ENCODE data around the gene ABCC11. TPM values are rescaled to one million over a fixed set of nuclear protein-coding genes. Genes with fewer than 3 reads are reported as not detected.

Gene ABCC11
- total RNA-seq, 1 experiment from 2014 or later = not detected

DNA sequence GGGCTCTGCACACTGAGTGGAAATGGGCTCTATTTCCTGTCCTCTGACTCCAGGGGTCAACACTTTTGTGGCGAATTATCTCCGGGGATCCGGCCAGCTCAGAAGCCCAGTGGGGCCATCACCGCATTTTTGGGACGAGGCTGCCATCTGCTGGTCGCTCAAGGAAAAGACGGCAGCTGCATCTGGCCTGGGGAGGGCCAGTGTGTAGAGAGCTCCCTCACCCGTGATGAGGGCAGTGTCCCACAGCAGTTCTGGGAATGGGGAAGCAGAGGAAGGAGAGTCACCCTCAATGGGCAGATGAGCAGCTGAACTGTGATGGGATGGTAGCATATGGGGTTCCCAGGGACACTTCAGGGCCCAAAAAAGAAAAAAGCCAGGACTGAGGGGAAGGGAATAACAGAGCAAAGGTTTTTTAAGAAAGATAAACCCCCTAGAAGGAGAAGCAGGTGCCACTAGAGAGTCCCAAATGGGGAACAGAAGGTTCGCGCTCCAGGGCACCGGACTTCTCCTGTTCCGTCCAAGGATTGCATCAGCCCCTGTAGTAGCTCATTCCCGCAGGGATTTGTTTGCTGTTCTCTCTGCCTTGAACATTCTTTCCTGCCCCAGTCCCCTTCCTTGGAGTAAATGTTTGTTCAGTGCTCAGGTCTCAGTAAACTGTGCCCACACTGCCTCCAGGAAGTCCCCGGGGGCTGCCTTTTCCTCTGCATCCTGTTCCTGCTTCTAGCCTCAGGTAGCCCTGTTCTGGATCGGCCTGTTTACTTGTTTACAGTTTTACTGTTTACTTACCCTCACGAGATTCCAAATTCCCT is 82.2 kb downstream of the ABCC11 start:
- DNase-seq (ENCODE audit: low read depth) = peak; percentile 76

- no peak for DNase-seq (ENCODE audit: low read depth)
Measured at GRCh38 chr16:48162839-48163410, 84.4 kb downstream of the ABCC11 start.

- DNase-seq (ENCODE audit: low read depth) = no peak
Measured at GRCh38 chr16:48161906-48162305, 85.4 kb downstream of the ABCC11 start.

DNA sequence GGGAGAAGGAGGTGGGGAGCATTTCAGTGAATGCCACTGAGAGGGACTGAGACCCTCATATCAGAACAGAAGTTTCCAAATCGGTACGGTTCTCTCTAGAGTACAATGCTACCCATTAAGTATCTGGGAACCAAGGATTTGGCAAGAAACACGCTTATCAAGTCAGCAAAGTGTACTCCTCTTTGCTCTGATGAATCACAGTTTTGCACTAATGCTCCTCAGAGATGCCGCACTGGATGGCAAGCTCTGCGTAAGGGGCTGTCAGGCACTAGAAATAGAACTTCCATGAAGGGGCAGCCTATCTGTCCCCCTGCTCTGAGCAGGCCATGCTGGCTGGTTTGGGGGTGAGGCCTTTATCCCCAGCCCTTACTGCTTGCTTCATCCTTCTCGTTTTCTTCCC is 86.8 kb downstream of the ABCC11 start:
- DNase-seq (ENCODE audit: low read depth) = peak; percentile 27

- DNase-seq (ENCODE audit: low read depth) = peak; percentile 99
Measured at GRCh38 chr16:48158296-48158695, 89.0 kb downstream of the ABCC11 start.

- DNase-seq (ENCODE audit: low read depth) = no peak
Measured at GRCh38 chr16:48157794-48158193, 89.5 kb downstream of the ABCC11 start.

DNA sequence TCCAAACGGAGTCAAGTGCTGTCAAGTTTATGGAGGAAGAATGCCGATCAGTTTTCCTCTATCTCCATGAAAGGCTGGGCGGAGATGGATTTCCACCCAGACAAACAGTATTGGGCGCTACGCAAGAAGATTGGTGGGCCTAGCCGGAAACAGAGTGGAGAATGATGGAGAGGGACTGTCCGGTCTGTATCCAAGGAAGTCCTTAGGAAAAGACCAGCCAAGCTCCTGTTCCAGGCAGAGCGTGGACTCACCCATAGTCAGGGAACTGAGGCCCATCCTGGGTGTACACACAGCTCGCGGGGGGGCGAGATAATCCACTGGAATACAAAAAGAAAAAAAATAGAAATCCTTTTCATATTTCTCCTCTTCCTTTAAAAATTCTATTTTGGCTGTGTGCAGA is 90.0 kb downstream of the ABCC11 start:
- DNase-seq (ENCODE audit: low read depth) = no peak

- peak; percentile 81 for DNase-seq (ENCODE audit: low read depth)
Measured at GRCh38 chr16:48156790-48157209, 90.5 kb downstream of the ABCC11 start.

DNA sequence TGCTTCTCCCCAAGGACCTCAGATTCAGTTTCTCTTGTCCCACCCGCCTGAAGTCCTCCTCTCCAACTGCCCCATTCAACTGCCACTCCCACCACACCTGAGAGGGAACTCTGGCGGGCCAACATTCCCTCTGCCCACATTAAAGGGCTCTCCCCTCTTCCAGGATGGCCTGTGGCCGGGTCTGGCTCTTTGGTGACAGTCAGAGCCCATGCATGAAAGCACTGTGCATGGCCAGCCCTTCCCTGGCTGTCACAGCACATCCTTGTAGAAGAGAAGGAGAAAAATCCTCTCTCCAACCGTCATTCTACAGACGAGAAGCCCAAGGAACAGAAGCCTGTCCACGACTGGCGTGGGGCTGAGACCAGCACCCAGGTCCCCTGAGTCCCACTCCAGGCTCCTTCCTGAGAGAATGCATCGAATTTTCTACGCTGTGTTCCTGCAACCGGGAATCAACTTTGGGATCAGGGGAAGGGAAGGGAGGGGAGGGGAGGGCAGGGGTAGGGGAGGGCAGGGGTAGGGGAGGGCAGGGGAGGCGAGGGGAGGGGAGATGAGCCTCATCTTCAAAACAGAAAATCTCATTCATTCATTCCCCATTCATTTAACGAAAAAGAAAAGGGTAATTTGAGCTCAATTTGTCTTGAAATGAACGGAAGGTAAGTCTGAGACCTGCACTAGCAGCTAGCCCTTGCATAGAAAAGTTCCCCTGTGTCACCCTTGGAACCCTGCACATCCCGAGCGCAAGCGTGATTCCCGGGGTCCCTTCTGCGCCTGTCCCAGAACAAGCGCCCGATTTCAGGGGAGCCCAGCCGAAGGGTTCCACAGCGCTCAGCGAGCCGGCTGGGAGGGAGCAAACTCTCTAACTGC is 91.2 kb downstream of the ABCC11 start, which contains the start of gene ABCC12:
ABCC12 (minus strand) TSS at position 68 of the 864 bp plus-strand sequence. CDS start 9,569 bp downstream, outside the sequence.
- no peak for DNase-seq (ENCODE audit: low read depth)

DNA sequence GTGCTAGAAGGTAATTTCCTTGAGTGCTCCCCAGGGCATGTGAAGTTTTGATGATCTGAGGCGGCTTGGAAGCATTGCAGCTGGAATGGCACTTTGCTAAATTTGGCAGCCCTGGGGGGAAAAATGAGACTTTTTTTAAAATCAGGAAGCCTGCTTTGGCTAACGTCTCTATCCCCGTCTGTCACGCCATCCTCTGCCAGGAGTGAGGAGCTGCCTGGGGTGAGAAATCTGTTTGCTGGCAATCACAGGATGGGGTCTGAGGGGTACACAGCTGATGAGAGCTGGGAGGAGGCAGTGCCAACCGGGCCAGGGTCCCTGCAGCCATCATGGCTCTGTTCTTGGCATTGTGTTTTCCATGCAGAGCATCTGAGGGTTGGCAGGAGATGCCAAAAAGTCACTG is 93.6 kb downstream of the ABCC11 start:
- peak; percentile 45 for DNase-seq (ENCODE audit: low read depth)

GRCh38 chr16:48152226-48152625 is 95.1 kb downstream of the ABCC11 start:
- no peak for DNase-seq (ENCODE audit: low read depth)

- no peak for DNase-seq (ENCODE audit: low read depth)
Measured at GRCh38 chr16:48150707-48151106, 96.6 kb downstream of the ABCC11 start.

DNA sequence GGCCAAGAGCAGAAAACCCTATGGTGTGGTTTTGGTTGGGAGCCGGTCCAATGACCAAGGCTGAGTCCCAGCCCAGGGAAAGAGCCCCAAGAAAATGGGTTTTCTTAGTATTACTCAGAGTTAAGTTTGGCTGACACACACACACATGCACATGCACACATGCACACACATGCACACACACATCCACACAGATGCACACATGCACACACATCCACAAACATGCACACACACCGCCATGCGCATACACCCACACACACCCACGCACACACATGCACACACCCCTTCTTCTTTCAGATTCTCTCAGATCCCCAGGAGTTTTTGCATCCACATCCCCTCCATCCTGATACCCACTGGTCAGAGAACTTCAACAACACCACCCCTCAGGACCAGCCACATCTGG is 100.6 kb downstream of the ABCC11 start:
- DNase-seq (ENCODE audit: low read depth) = no peak

GRCh38 chr16:48146131-48146530 is 101.2 kb downstream of the ABCC11 start:
- DNase-seq (ENCODE audit: low read depth) = no peak

DNA sequence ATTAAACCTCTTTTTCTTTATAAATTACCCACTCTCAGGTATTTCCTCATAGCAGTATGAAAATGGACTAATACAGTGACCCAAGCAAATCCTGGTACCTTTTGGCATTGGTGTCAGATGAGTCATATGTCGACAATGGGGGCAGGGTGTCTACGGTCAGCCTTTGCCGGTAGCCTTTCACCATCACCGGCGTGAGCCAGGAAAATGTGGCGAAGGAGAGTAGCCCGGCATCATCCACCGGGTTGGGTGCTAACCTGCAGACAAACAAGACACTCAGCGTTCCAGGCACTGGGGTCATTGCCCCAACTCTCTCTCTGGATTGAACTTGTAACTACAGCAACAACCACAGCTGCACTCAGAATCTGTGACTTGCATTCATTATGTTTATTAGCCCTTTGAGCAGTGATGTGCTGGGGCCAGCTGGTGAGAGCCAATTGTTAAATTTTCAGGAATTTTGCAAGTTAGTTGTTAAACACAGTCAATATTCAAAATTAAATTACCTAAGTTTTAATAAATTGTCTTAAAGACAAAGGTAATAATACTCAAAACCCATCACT is 103.4 kb downstream of the ABCC11 start:
- peak; percentile 71 for DNase-seq (ENCODE audit: low read depth)

- no peak for DNase-seq (ENCODE audit: low read depth)
Measured at GRCh38 chr16:48140821-48141220, 106.5 kb downstream of the ABCC11 start.

- DNase-seq (ENCODE audit: low read depth) = no peak
Measured at GRCh38 chr16:48139517-48139916, 107.8 kb downstream of the ABCC11 start.

GRCh38 chr16:48138543-48138942 is 108.8 kb downstream of the ABCC11 start:
- DNase-seq (ENCODE audit: low read depth) = no peak

GRCh38 chr16:48137822-48138221 is 109.5 kb downstream of the ABCC11 start:
- DNase-seq (ENCODE audit: low read depth) = no peak

- DNase-seq (ENCODE audit: low read depth) = no peak
Measured at GRCh38 chr16:48136547-48137360, 110.6 kb downstream of the ABCC11 start.

All from M059J (cell line).